ENCODE data around the gene TSPAN9. TPM values are rescaled to one million over a fixed set of nuclear protein-coding genes. Genes with fewer than 3 reads are reported as not detected.

The TSPAN9 gene
- polyA plus RNA-seq, 2 of the 4 experiments (the other 2 are of a cell fraction): 12.4 to 16.1 TPM

DNA sequence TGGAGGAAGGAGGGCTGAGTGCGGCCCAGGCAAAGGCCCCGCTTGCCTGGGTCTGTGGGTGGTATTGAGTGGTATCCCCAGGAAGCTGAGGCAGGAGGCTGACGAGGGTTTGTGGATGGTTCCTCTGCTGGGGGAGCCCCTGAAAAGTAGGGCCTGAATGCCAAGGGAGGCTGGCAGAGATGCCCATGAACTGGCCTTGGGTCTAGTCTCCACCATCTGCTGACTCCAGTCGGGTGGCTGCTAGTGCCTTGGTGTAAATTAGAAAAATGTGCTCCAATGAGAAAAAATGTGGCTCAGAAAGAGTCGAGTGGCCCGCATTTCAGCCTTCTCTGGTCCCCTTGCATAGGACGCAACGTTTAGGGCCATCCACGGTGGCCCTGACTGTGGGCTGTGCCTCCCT lies 232.6 kb downstream of the TSPAN9 start:
- no peak for ATAC-seq
- Histone ChIP-seq H3K4me1 (no peaks in the 10 kb centered on the region), H3K4me2 (no peak overlapping the region), H3K9me3 (no peaks in the 10 kb centered on the region), H3K4me3 (no peak overlapping the region), H3K27ac (no peak overlapping the region)
- DNase-seq (ENCODE audit: low read depth in 1 of 2, low spot score in 1 of 2): no peak
- ChIA-PET CTCF (interaction anchor here (0.9 to 11.2 kb wide), 3 partner anchors 10 to 494 kb away, joined by 3 to 147 read pairs (median 9); no protein-coding TSS in a partner anchor), POLR2A (no interaction called here)
- FAIRE-seq: no peak
- TF ChIP-seq ZC3H11A (IDR thresholded peaks at IDR 0.05): no peak
- TF ChIP-seq MYC (IDR thresholded peaks at IDR 0.05; ENCODE audit: borderline replicate concordance, low read length): no peak
- no peak for TF ChIP-seq RNF2 (IDR thresholded peaks at IDR 0.05; ENCODE audit: borderline replicate concordance, low read depth)
- no peak for TF ChIP-seq JUNB (IDR thresholded peaks at IDR 0.05)
- TF ChIP-seq, protein P1, sequence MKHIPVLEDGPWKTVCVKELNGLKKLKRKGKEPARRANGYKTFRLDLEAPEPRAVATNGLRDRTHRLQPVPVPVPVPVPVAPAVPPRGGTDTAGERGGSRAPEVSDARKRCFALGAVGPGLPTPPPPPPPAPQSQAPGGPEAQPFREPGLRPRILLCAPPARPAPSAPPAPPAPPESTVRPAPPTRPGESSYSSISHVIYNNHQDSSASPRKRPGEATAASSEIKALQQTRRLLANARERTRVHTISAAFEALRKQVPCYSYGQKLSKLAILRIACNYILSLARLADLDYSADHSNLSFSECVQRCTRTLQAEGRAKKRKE (CRISPR knock-in tag; IDR thresholded peaks at IDR 0.05; ENCODE audit: low read depth): no peak
- no peak for TF ChIP-seq JUN (IDR thresholded peaks at IDR 0.05)
- TF ChIP-seq HDAC2 (IDR thresholded peaks at IDR 0.05): no peak
- TF ChIP-seq HOXB13 (CRISPR knock-in tag; IDR thresholded peaks at IDR 0.05; ENCODE audit: low read depth): no peak
- no peak for TF ChIP-seq RARB (CRISPR knock-in tag; IDR thresholded peaks at IDR 0.05)
- TF ChIP-seq TFCP2L1 (CRISPR knock-in tag; IDR thresholded peaks at IDR 0.05): no peak
- TF ChIP-seq, protein P2, sequence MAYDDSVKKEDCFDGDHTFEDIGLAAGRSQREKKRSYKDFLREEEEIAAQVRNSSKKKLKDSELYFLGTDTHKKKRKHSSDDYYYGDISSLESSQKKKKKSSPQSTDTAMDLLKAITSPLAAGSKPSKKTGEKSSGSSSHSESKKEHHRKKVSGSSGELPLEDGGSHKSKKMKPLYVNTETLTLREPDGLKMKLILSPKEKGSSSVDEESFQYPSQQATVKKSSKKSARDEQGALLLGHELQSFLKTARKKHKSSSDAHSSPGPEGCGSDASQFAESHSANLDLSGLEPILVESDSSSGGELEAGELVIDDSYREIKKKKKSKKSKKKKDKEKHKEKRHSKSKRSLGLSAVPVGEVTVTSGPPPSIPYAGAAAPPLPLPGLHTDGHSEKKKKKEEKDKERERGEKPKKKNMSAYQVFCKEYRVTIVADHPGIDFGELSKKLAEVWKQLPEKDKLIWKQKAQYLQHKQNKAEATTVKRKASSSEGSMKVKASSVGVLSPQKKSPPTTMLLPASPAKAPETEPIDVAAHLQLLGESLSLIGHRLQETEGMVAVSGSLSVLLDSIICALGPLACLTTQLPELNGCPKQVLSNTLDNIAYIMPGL (CRISPR knock-in tag; IDR thresholded peaks at IDR 0.05; ENCODE audit: borderline replicate concordance): no peak
- no peak for TF ChIP-seq EP300 (IDR thresholded peaks at IDR 0.05)
- TF ChIP-seq TP53 (CRISPR knock-in tag; IDR thresholded peaks at IDR 0.05): no peak
- no peak for TF ChIP-seq NFE2L2 (conservative IDR thresholded peaks at IDR 0.05; ENCODE audit: low read length)
- 69% methylated on average over 9 of the region's 9 CpGs for WGBS (ENCODE audit: missing lambda C conversion rate)

DNA sequence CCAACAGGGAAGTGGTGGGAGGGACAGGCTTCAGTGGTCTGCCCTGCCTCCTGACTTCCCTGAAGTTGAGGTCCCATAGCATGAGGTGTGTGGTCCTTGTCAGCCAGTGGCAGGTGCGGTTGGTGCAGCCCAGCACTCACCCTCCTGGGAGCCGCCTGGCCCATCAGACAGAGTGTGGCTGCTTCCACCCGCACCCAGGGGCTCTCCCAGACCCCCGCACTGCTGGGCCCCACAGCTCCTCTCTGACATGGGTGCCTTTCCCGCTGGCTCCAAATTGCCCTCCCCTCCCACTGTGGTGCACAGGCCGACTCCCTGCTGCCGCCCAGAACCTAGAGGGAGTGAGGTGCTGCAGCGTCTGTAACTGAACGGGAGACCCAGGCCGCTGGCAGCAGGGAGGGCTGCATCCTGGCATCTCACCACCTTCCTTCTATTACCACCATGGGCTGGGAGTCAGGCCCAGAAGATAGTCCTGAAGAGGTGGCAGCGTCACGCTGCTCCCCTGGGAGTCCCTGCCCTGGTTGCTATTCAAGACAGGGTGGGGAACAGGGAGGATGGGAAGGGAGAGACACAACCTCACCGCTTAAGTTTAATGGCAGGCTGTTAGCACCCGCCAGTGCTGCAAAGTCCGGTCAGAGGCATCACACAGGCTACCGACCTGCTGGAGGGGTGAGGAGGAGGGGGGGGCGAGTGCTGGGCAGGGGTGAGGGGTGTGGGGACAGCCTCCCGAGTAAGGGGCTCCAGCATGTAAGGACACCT lies 233.3 kb downstream of the TSPAN9 start:
- no peak for DNase-seq (ENCODE audit: low read depth in 1 of 2, low spot score in 1 of 2)
- no peak for FAIRE-seq
- H3K4me2 ChIP-seq: no peak overlapping the region
- no peak overlapping the region for H3K27ac ChIP-seq
- POLR2A ChIA-PET: no interaction called here
- CTCF ChIA-PET: interaction anchor here (0.9 to 11.2 kb wide), 4 partner anchors 11 to 495 kb away, joined by 3 to 147 read pairs (median 32); no protein-coding TSS in a partner anchor
- H3K9me3 ChIP-seq: no peaks in the 10 kb centered on the region
- 53% methylated on average over 12 of the region's 18 CpGs for WGBS (ENCODE audit: missing lambda C conversion rate)
- no peaks in the 10 kb centered on the region for H3K4me1 ChIP-seq
- no peak overlapping the region for H3K4me3 ChIP-seq
- TF ChIP-seq JUNB (IDR thresholded peaks at IDR 0.05) (no peak), PHF8 (IDR thresholded peaks at IDR 0.05; ENCODE audit: borderline replicate concordance, low read depth) (no peak), TP53 (CRISPR knock-in tag; IDR thresholded peaks at IDR 0.05) (no peak), NR3C1 (IDR thresholded peaks at IDR 0.05) (no peak), KDM1A (IDR thresholded peaks at IDR 0.05; ENCODE audit: low read depth) (no peak), CEBPB (IDR thresholded peaks at IDR 0.05) (no peak), ESRRA (IDR thresholded peaks at IDR 0.05; ENCODE audit: borderline replicate concordance, low read length) (no peak)
- TF ChIP-seq, protein P3, sequence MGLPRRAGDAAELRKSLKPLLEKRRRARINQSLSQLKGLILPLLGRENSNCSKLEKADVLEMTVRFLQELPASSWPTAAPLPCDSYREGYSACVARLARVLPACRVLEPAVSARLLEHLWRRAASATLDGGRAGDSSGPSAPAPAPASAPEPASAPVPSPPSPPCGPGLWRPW (IDR thresholded peaks at IDR 0.05): no peak
- no peak for ATAC-seq

DNA sequence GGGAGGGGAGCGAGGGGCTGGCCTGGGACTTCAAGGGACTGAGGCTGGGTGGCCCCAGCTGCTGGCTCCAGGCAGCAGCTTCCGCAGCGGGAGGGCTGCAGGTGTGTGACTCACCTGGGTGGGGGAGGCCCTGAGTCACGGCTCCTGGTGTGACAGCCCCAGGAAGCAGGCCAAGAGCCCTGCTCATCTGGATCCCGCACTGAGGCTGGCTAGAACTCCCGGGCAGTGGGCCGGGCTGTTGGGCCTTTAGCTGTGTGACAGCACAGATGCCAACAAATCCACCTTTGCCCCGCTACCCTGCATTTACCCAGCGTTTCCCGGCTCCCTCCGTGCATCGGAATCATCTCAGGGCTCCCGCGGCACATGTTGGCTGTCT lies 233.8 kb downstream of the TSPAN9 start:
- Histone ChIP-seq H3K9me3 (no peaks in the 10 kb centered on the region), H3K4me2 (no peak overlapping the region), H3K27ac (no peak overlapping the region), H3K4me3 (no peak overlapping the region), H3K4me1 (no peaks in the 10 kb centered on the region)
- TF ChIP-seq HOXB13 (CRISPR knock-in tag; IDR thresholded peaks at IDR 0.05; ENCODE audit: low read depth): no peak
- TF ChIP-seq, protein P4, sequence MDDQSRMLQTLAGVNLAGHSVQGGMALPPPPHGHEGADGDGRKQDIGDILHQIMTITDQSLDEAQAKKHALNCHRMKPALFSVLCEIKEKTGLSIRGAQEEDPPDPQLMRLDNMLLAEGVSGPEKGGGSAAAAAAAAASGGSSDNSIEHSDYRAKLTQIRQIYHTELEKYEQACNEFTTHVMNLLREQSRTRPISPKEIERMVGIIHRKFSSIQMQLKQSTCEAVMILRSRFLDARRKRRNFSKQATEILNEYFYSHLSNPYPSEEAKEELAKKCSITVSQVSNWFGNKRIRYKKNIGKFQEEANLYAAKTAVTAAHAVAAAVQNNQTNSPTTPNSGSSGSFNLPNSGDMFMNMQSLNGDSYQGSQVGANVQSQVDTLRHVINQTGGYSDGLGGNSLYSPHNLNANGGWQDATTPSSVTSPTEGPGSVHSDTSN (IDR thresholded peaks at IDR 0.05): no peak
- no peak for TF ChIP-seq FOSL2 (IDR thresholded peaks at IDR 0.05)
- peak; percentile 35; the same call in 1 of the 2 replicates for TF ChIP-seq FOSL2 (CRISPR knock-in tag; IDR thresholded peaks at IDR 0.05)
- TF ChIP-seq, protein P3 (IDR thresholded peaks at IDR 0.05): no peak
- ChIA-PET CTCF (interaction anchor here (5.8 to 11.2 kb wide), 3 partner anchors 11 to 495 kb away, joined by 33 to 147 read pairs (median 56); no protein-coding TSS in a partner anchor), POLR2A (no interaction called here)
- WGBS (ENCODE audit: missing lambda C conversion rate): 32% methylated on average over 12 of the region's 14 CpGs
- ATAC-seq (no peak), FAIRE-seq (no peak), DNase-seq (ENCODE audit: low read depth in 1 of 2, low spot score in 1 of 2) (no peak)
